Posterior vena cava (tissue), 2 donors: ENCODE data around the gene TNFRSF21. TPM values are rescaled to one million over a fixed set of nuclear protein-coding genes. Genes with fewer than 3 reads are reported as not detected.
"Not testable (repeated sequence)": the region's sequence is repeated elsewhere in the genome, so short reads cannot be mapped to it uniquely, and the experiment has no call there.

Experiments used
- DNase-seq: peaks from one replicate; pipeline ENCODE4 v3.0.0-alpha.2; 2020; ENCODE audit warnings: low spot score
- intact Hi-C, 2 donors: fragments of 100-400 bp; cut with DNase I; formaldehyde crosslinking; loops; one replicate each; pipeline versions ENCODE4 v1.14.1 to v1.14.2; 2022 to 2023
- total RNA-seq, 2 donors: library from RNA; stranded (reverse); fragmentation: NEBNext Ultra II Directional; extraction: Animal tissue kit (Norgen Biotek cat#: 25700); gene quantifications; one replicate each; pipeline ENCODE4 v1.2.1, GENCODE V29; 2021
- donor health status: DM: yes; HTN: yes; CAD: no.
- donor health status: DM: yes; HTN: yes; CAD: no.

TNFRSF21 gene
- total RNA-seq, 2 donors from 2014 or later: 4.0 to 10.5 TPM

DNA sequence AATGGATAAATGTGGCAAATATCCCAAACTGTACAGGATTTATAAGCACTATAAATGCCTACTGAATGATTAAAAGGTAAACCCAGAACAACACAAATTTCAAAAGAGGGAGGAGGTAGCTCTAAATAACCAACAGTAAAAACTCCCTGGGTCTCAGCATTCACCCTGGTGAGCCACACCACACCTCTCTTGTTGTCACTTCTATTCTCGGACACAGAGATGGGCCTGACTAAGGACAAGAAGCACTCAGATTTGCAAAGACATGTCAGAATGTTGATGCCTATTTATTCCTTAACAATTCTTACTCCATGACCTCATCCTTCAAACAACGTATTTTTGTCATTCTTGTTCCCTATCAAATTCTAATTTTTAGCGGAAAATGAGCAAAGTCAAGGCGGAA, 14.7 kb downstream of the TNFRSF21 start:
- intact Hi-C loops: no loop called here
- no peak for DNase-seq

GRCh38 chr6:47292944-47293343, 16.8 kb downstream of the TNFRSF21 start:
- intact Hi-C loops: no loop called here
- no peak for DNase-seq

DNA sequence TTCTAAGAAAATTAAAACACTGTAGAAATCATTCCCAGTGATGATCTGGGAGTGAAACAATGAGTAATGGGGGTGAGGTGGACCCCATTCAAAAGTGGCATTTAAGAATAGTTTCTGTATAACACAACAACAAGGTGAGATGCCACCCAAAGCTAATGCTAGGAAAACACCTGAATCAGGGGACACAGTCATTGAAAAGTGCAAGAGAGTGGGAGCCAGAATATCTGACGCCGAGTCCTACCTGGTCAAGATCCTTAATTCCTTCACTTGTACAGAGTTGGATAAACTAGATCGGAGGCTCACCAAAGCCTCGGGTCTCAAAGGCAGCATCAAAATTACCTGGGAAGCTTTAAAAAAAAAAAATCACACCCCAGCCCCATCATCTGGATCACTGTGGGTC, 17.7 kb downstream of the TNFRSF21 start:
- DNase-seq: no peak
- intact Hi-C loops: no loop called here

DNA sequence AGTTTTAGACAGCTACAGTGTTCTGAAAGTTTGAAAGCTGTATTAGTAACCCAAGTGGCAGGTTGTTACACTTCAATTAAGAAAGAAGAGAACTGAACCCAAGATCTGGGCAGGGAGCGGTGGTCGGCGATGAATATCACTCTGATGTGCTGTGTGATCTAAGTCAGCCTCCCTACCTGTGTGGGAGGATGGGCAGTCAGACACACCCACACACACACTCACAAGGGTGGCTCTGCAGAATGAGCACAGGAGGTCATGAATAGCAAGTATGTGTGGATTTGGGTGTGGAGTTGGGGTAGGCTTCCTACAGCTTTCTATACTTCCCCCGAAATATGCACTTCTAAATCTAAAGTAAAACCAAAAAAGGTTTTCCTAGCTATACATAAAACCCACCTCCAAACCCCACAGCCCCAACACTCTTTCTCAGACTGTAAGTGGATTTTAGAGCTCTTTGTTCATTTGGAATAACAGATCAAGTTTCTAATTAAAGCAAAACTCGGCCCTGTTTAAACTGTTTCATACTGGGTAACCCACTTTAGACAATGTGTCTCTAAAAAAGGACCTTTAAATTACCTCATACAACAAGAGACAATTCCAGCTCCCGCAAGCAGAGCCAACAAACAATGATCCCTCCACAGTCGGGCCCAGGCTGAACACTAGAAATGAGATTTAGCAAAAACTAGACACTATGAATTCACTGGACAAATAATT, 19.4 kb downstream of the TNFRSF21 start:
- DNase-seq: no peak
- intact Hi-C loops: no loop called here

DNA sequence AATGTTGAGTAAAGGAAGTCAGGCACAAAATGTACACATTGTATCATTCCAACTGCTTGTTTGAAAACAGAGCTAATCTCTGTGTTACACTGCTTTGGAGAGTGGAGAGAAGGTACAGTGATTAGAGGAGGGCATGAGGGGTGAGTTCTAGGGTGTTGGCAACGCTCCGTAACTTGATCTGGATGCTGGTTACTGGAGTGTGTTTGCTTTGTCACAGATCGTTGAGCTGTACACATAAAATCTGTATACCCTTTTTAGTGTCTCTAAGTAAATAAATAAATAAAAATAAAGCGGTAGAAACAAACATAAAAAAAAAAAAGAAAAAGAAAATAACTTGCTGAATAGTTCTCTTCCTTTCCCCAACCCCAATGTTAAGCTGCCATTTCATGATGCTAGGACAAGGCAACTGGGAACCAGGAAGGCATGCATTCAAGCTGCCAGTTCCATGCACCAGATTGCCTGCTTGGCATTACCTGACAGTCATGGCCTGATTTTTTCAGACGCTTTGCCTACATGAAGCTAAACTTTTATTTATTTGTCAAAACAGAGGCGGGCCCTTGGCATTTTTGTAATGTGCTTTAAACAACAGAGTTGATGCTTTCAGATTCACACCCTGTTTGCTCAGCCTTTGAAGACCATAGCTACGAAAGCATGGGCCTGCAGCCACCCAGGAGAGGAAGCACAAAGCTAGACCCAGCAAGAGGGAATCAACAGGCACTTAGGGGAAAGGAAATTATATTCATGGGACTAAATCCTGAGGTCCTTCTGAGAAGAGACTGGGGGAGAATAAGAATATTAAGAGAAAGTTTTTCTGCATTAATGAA, 21.2 kb downstream of the TNFRSF21 start:
- no peak for DNase-seq
- intact Hi-C loops: no loop called here

- no peak for DNase-seq
These were observed 23.4 kb downstream of the TNFRSF21 start for GRCh38 chr6:47286301-47286700.

GRCh38 chr6:47283993-47284392, 25.7 kb downstream of the TNFRSF21 start:
- intact Hi-C loops: no loop called here

More at GRCh38 chr6:47286301-47286700, 23.4 kb downstream of the TNFRSF21 start:
- intact Hi-C loops: no loop called here

GRCh38 chr6:47278545-47278944, 31.2 kb downstream of the TNFRSF21 start:
- no peak for DNase-seq
- intact Hi-C loops: no loop called here

More at GRCh38 chr6:47283993-47284392, 25.7 kb downstream of the TNFRSF21 start:
- DNase-seq: no peak

- DNase-seq: no peak
- intact Hi-C loops: no loop called here
These were observed 32.0 kb downstream of the TNFRSF21 start for GRCh38 chr6:47277702-47278101.

GRCh38 chr6:47276377-47276776, 33.3 kb downstream of the TNFRSF21 start:
- intact Hi-C loops: no loop called here
- no peak for DNase-seq

DNA sequence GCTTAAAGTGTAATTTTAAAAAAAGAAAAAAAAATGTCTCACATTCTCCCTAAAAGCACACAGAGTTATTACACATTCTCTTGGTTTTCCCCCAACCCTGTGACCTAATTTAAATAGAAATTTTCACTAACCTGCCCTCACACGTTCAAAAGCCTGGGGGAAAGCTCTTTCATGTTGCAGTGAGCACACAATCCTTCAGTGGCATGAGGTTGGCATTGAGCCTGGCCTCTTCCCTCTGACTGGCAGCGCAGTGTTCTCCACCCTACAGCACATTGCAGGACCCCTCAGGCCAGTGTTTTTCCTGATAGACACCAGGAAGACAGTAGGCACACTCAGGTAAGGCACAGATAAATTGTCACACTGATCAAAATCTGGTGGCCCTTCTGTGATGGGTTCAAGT, 34.1 kb downstream of the TNFRSF21 start:
- intact Hi-C loops: no loop called here

GRCh38 chr6:47275132-47275531, 34.6 kb downstream of the TNFRSF21 start:
- DNase-seq, intact Hi-C loops: not testable (repeated sequence)

More for the DNA sequence above, 34.1 kb downstream of the TNFRSF21 start:
- DNase-seq: no peak

DNA sequence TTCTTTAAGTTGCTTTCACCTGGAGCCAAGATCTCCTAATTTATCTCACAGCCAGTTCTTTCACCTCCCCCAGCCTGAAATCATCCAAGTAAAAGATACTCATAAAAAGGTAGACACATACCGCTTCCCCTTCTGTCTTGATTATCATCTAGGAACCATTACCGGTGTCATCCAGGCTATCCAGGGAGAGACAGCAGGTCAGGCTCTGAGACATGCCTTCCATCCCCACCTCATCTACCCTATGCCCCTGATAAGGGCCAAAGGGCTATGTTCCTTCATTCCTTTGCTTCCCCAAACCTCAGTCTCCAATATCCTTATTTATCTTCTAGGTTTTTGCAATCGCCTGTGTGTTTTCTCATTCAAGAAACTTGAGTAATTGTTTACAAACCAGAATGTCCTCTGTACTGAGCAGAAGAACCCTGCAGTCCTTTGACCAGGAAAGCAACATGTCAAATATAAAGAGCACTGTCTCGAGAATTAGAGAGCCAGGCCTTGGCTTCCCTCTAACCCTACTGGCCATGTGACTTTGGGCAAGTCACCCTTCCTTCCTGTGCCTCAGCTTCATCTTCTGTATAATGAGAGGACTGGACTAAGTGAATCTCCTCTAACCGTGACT, 41.0 kb downstream of the TNFRSF21 start:
- intact Hi-C loops: no loop called here
- DNase-seq: no peak

- intact Hi-C loops: no loop called here
- no peak for DNase-seq
These were observed 42.4 kb downstream of the TNFRSF21 start for GRCh38 chr6:47267301-47267700.

- no peak for DNase-seq
- intact Hi-C loops: no loop called here
These were observed 43.7 kb downstream of the TNFRSF21 start for GRCh38 chr6:47265971-47266370.

GRCh38 chr6:47264775-47265184, 44.9 kb downstream of the TNFRSF21 start:
- intact Hi-C loops: no loop called here
- no peak for DNase-seq

DNA sequence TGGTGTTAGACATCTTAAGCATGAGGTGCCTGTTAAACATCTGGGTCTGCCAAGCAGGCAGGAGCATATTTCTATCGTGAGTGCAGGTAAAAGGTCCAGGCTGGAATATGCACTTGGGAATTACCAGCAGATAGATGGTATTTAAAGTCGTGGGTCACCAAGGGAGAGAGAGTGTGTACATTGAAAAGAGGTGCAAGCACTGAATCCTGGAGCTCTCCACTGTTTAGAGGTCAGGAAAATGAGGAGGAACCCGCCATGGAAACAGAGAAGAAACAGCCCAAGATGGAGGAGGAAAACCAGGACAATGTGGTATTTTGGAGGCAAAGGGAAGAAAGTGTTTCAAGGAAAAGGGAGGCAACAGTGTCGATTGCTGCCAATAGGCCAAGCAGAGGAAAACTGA, 46.4 kb downstream of the TNFRSF21 start:
- no peak for DNase-seq
- intact Hi-C loops: no loop called here

- DNase-seq: no peak
- intact Hi-C loops: no loop called here
These were observed 47.5 kb downstream of the TNFRSF21 start for GRCh38 chr6:47262231-47262630.

DNA sequence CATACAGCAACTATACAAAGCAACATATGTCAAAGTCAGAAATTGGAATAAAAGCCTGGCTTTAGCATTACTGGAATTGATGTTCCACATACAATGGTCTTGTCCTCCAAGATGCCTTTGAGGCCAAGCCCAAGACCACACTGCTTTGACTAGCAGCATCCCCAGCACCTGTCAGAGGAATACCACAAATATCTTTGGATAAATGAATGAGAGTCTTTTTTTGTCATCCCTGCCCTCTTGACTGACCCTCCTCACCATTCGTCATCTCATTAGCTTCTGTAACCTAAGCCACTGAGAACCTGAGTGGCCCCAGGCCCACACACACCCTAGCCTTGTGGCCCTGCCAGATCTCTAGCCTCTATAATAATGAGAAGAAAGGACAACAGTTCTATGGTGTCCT, 48.5 kb downstream of the TNFRSF21 start:
- intact Hi-C loops: no loop called here
- no peak for DNase-seq

- DNase-seq: no peak
- intact Hi-C loops: no loop called here
These were observed 49.7 kb downstream of the TNFRSF21 start for GRCh38 chr6:47260021-47260420.
